ENCODE measurements around the gene OGDHL. TPM values are rescaled to one million over a fixed set of nuclear protein-coding genes. Genes with fewer than 3 reads are reported as not detected.

OGDHL gene
- 0.17 and 0.29 TPM in 2 replicates for total RNA-seq

GRCh38 chr10:49761789-49762565 lies at the start of gene OGDHL:
TSS of gene OGDHL (minus strand) at chr10:49762323. CDS start at chr10:49758592, 3,731 bp downstream.

Other genes with a start within 250 kb of the OGDHL start
- 13.5 and 14.4 TPM in 2 replicates for gene ERCC6, start 223.2 kb downstream of the OGDHL start, total RNA-seq
- gene SLC18A3, start 152.0 kb downstream of the OGDHL start, total RNA-seq = not detected in 2 replicates
- not detected in 2 replicates for gene CHAT, start 148.3 kb downstream of the OGDHL start, total RNA-seq
- not detected in 2 replicates for gene C10orf53, start 82.7 kb downstream of the OGDHL start, total RNA-seq
- 27.5 and 39.0 TPM in 2 replicates for gene PARG, start 179.7 kb upstream of the OGDHL start, total RNA-seq
- gene TIMM23B, start 179.7 kb upstream of the OGDHL start, total RNA-seq = 14.9 and 17.6 TPM in 2 replicates
- gene AGAP6, start 226.1 kb upstream of the OGDHL start, total RNA-seq = 2.0 and 3.6 TPM in 2 replicates